GM23248 (cell line): ENCODE measurements around the gene GPR61. TPM values are rescaled to one million over a fixed set of nuclear protein-coding genes. Genes with fewer than 3 reads are reported as not detected.

Experiments
- DNase-seq: peaks from one replicate; pipeline ENCODE4 v3.0.0-alpha.2; 2015
- H2AFZ ChIP-seq: fragments of 200-600 bp; sonication (generic); 2 replicates; pipeline ENCODE4 v1.6.1; 2016; ENCODE audit warnings: antibody characterized with exemption
- H3F3A ChIP-seq: fragments of 200-600 bp; sonication (generic); 2 replicates; pipeline ENCODE4 v1.6.1; 2016; ENCODE audit warnings: mild to moderate bottlenecking, antibody characterized with exemption, mixed run types; ENCODE audit not compliant: insufficient read depth
- H3K27ac ChIP-seq: fragments of 200-600 bp; sonication (generic); 2 replicates; pipeline ENCODE4 v1.5.1; 2016; ENCODE audit warnings: mild to moderate bottlenecking
- H3K27me3 ChIP-seq: fragments of 200-600 bp; sonication (generic); replicated peaks from 2 replicates; pipeline ENCODE4 v1.6.1; 2016; ENCODE audit warnings: mild to moderate bottlenecking; ENCODE audit not compliant: insufficient read depth
- H3K36me3 ChIP-seq: fragments of 200-600 bp; sonication (generic); 2 replicates; pipeline ENCODE4 v1.6.1; 2016; ENCODE audit warnings: low read depth, mild to moderate bottlenecking
- H3K4me1 ChIP-seq: fragments of 200-600 bp; sonication (generic); 2 replicates; pipeline ENCODE4 v1.6.1; 2016; ENCODE audit warnings: mild to moderate bottlenecking; ENCODE audit not compliant: insufficient read depth
- H3K4me2 ChIP-seq: fragments of 200-600 bp; sonication (generic); one replicate; pipeline ENCODE4 v1.6.1; 2016; ENCODE audit warnings: mild to moderate bottlenecking; ENCODE audit not compliant: unreplicated experiment
- H3K4me3 ChIP-seq: fragments of 200-600 bp; sonication (generic); 2 replicates; pipeline ENCODE4 v1.5.1; 2016; ENCODE audit warnings: mild to moderate bottlenecking
- H3K79me2 ChIP-seq: fragments of 200-600 bp; sonication (generic); 2 replicates; pipeline ENCODE4 v1.6.1; 2016; ENCODE audit warnings: mild to moderate bottlenecking; ENCODE audit not compliant: insufficient read depth
- H3K9ac ChIP-seq: fragments of 200-600 bp; sonication (generic); 2 replicates; pipeline ENCODE4 v1.6.1; 2016; ENCODE audit warnings: mild to moderate bottlenecking
- H3K9me2 ChIP-seq: fragments of 200-600 bp; sonication (generic); 2 replicates; pipeline ENCODE4 v1.6.1; 2016; ENCODE audit warnings: mixed run types, mild to moderate bottlenecking, moderate library complexity; ENCODE audit not compliant: insufficient read depth
- H3K9me3 ChIP-seq: fragments of 200-600 bp; sonication (generic); one replicate; pipeline ENCODE4 v1.6.1; 2017; ENCODE audit warnings: low read depth
- H4K20me1 ChIP-seq: fragments of 200-600 bp; sonication (generic); 2 replicates; pipeline ENCODE4 v1.6.0; 2016; ENCODE audit not compliant: insufficient read depth
- EZH2 ChIP-seq: fragments of 200-600 bp; sonication (generic); IDR thresholded peaks from 2 replicates; pipeline ENCODE4 v1.6.1; 2018; ENCODE audit warnings: antibody characterized with exemption, mild to moderate bottlenecking; ENCODE audit not compliant: insufficient read depth, poor library complexity, severe bottlenecking
- EZH2phosphoT487 ChIP-seq: fragments of 200-600 bp; sonication (generic); IDR thresholded peaks from 2 replicates; pipeline ENCODE4 v1.6.1; 2018; ENCODE audit warnings: antibody characterized with exemption, moderate library complexity, mild to moderate bottlenecking, low read depth; ENCODE audit not compliant: insufficient read depth
- WGBS, 2 experiments: methylation state at CpG; one replicate each; pipeline ENCODE4 v1.1.6; 2015 to 2017; ENCODE audit warnings: low lambda C conversion rate in 2 of 2, low coverage in 1 of 2; ENCODE audit errors: missing lambda C conversion rate in 2 of 2; 5-methylcytosine and 5-hydroxymethylcytosine counted together
- in situ Hi-C: fragments of 300-500 bp; cut with MboI; formaldehyde crosslinking; loops from 2 replicates; pipeline ENCODE4 v1.15.0; 2020
- polyA plus RNA-seq: library from polyadenylated mRNA; unstranded; fragments of >200 nt; fragmentation: Nextera tagmentation; extraction: Ambion mirVana; gene quantifications from 2 replicates; pipeline ENCODE4 v1.2.1, GENCODE V29; 2016
- total RNA-seq: library from RNA; depleted of rRNA; stranded (reverse); fragments of >200 nt; shearing (Covaris generic); gene quantifications from 2 replicates; pipeline ENCODE4 v1.2.3, GENCODE V29; 2014

GPR61 gene
- total and polyA plus RNA-seq, 2 experiments from 2014 or later: not detected

GRCh38 chr1:109497449-109498160 is 42.1 kb upstream of the GPR61 start:
- Histone ChIP-seq H3K27me3 (no peaks in the 10 kb centered on the region), H3K9ac (no peak overlapping the region), H3K4me1 (peaks cover 25% of the 10 kb centered on the region), H3K9me3 (no peaks in the 10 kb centered on the region), H2AFZ (no peak overlapping the region), H3K9me2 (no peaks in the 10 kb centered on the region), H3K79me2 (peaks cover 29% of the 10 kb centered on the region), H3K36me3 (0 out of 2 replicates have a peak, but pooled peaks cover 5% of the 10 kb centered on the region), H3K4me3 (no peak overlapping the region), H3F3A (peaks cover 10% of the 10 kb centered on the region; the same call in 1 of the 2 replicates), H3K4me2 (no peak overlapping the region), H3K27ac (no peak overlapping the region), H4K20me1 (no peaks in the 10 kb centered on the region)
- no peak for TF ChIP-seq EZH2
- TF ChIP-seq EZH2phosphoT487: no peak
- in situ Hi-C loops: no loop called here
- WGBS, 2 experiments: 71% methylated on average over 9 of the region's 9 CpGs
- DNase-seq: no peak

GRCh38 chr1:109498161-109498801 is 41.4 kb upstream of the GPR61 start:
- Histone ChIP-seq H3K4me1 (peaks cover 21% of the 10 kb centered on the region), H3F3A (peaks cover 10% of the 10 kb centered on the region; the same call in 1 of the 2 replicates), H3K4me3 (no peak overlapping the region), H2AFZ (no peak overlapping the region), H3K36me3 (0 out of 2 replicates have a peak, but pooled peaks cover 5% of the 10 kb centered on the region), H3K9me2 (no peaks in the 10 kb centered on the region), H3K9me3 (no peaks in the 10 kb centered on the region), H4K20me1 (no peaks in the 10 kb centered on the region), H3K4me2 (no peak overlapping the region), H3K79me2 (peaks cover 29% of the 10 kb centered on the region), H3K27ac (no peak overlapping the region), H3K9ac (no peak overlapping the region), H3K27me3 (no peaks in the 10 kb centered on the region)
- in situ Hi-C loops: no loop called here
- TF ChIP-seq EZH2phosphoT487 (no peak), EZH2 (no peak)
- DNase-seq: peak; percentile 54
- WGBS, 2 experiments: 72 to 77% methylated on average over 12 of the region's 12 CpGs

- H4K20me1 ChIP-seq: no peaks in the 10 kb centered on the region
- H3K36me3 ChIP-seq: 0 out of 2 replicates have a peak, but pooled peaks cover 5% of the 10 kb centered on the region
- peaks cover 21% of the 10 kb centered on the region for H3K4me1 ChIP-seq
- H3K9ac ChIP-seq: no peak overlapping the region
- no peak for TF ChIP-seq EZH2phosphoT487
- TF ChIP-seq EZH2: no peak
- no peaks in the 10 kb centered on the region for H3K9me3 ChIP-seq
- no peaks in the 10 kb centered on the region for H3K9me2 ChIP-seq
- H3F3A ChIP-seq: peaks cover 10% of the 10 kb centered on the region; the same call in 1 of the 2 replicates
- no peak for DNase-seq
- H2AFZ ChIP-seq: no peak overlapping the region
- WGBS, 2 experiments: 77 to 79% methylated on average over 7 of the region's 7 CpGs
- in situ Hi-C loops: no loop called here
- H3K27me3 ChIP-seq: no peaks in the 10 kb centered on the region
- no peak overlapping the region for H3K4me2 ChIP-seq
- no peak overlapping the region for H3K27ac ChIP-seq
- peaks cover 29% of the 10 kb centered on the region for H3K79me2 ChIP-seq
- no peak overlapping the region for H3K4me3 ChIP-seq
These were observed 40.6 kb upstream of the GPR61 start for GRCh38 chr1:109499081-109499480.

GRCh38 chr1:109499661-109500536 is 39.8 kb upstream of the GPR61 start:
- Histone ChIP-seq H4K20me1 (no peaks in the 10 kb centered on the region), H3F3A (peaks cover 10% of the 10 kb centered on the region; the same call in 1 of the 2 replicates), H3K4me2 (no peak overlapping the region), H3K36me3 (0 out of 2 replicates have a peak, but pooled peaks cover 5% of the 10 kb centered on the region), H2AFZ (no peak overlapping the region), H3K27me3 (no peaks in the 10 kb centered on the region), H3K9me3 (no peaks in the 10 kb centered on the region), H3K79me2 (peaks cover 20% of the 10 kb centered on the region), H3K27ac (no peak overlapping the region), H3K4me1 (peaks cover 21% of the 10 kb centered on the region), H3K4me3 (no peak overlapping the region), H3K9me2 (no peaks in the 10 kb centered on the region), H3K9ac (no peak overlapping the region)
- DNase-seq: peak; percentile 60
- in situ Hi-C loops: no loop called here
- TF ChIP-seq EZH2phosphoT487 (no peak), EZH2 (no peak)
- WGBS, 2 experiments: 70 to 73% methylated on average over 4 of the region's 4 CpGs
